Left ventricle myocardium inferior (tissue), 1 donor: Measurements from ENCODE around the gene BBS9. TPM values are rescaled to one million over a fixed set of nuclear protein-coding genes. Genes with fewer than 3 reads are reported as not detected.

ENCODE experiments used
- DNase-seq: peaks from one replicate; pipeline ENCODE4 v3.0.0-alpha.2; 2020
- H3K27ac ChIP-seq: fragments of 200-600 bp; replicated peaks from 2 replicates; pipeline ENCODE4 v1.8.0; 2021
- H3K27me3 ChIP-seq: fragments of 200-600 bp; 2 replicates; pipeline ENCODE4 v1.8.0; 2021; ENCODE audit warnings: low read depth
- H3K36me3 ChIP-seq: fragments of 200-600 bp; 2 replicates; pipeline ENCODE4 v1.8.0; 2021
- H3K4me1 ChIP-seq: fragments of 200-600 bp; 2 replicates; pipeline ENCODE4 v1.8.0; 2021
- H3K4me3 ChIP-seq: fragments of 200-600 bp; 2 replicates; pipeline ENCODE4 v1.8.0; 2021; ENCODE audit warnings: mild to moderate bottlenecking, moderate library complexity
- H3K9me3 ChIP-seq: fragments of 200-600 bp; replicated peaks from 2 replicates; pipeline ENCODE4 v1.8.0; 2021
- CTCF ChIP-seq: fragments of 200-600 bp; IDR thresholded peaks from 2 replicates; pipeline ENCODE4 v1.8.0; 2021; ENCODE audit warnings: antibody characterized with exemption, mild to moderate bottlenecking, borderline replicate concordance
- intact Hi-C: fragments of 100-400 bp; cut with micrococcal nuclease; formaldehyde crosslinking; loops from one replicate; pipeline ENCODE4 v1.11.0; 2022
- total RNA-seq: library from RNA; stranded (reverse); fragmentation: NEBNext Ultra II Directional; extraction: Animal tissue kit (Norgen Biotek cat#: 25700); gene quantifications from one replicate; pipeline ENCODE4 v1.2.1, GENCODE V29; 2021
- donor health status: DM: no; HTN: yes; CAD: no; lungs with severe emphysema.

Gene BBS9
- total RNA-seq, 1 donor from 2014 or later = 13.7 TPM

- Histone ChIP-seq H3K4me3 (no peak overlapping the region), H3K4me1 (no peaks in the 10 kb centered on the region), H3K36me3 (peaks cover 6% of the 10 kb centered on the region), H3K9me3 (no peaks in the 10 kb centered on the region), H3K27ac (no peak overlapping the region), H3K27me3 (no peaks in the 10 kb centered on the region)
- DNase-seq = no peak
- intact Hi-C loops = no loop called here
- TF ChIP-seq CTCF = no peak
Measured at GRCh38 chr7:33601884-33602283, 472.5 kb downstream of the BBS9 start.

- Histone ChIP-seq H3K27me3 (no peaks in the 10 kb centered on the region), H3K27ac (no peak overlapping the region), H3K4me3 (no peak overlapping the region), H3K9me3 (peaks cover 4% of the 10 kb centered on the region), H3K4me1 (no peaks in the 10 kb centered on the region), H3K36me3 (peaks cover 7% of the 10 kb centered on the region)
- no peak for DNase-seq
- no peak for TF ChIP-seq CTCF
- intact Hi-C loops = no loop called here
Measured at GRCh38 chr7:33604056-33604455, 474.7 kb downstream of the BBS9 start.

- no peak for TF ChIP-seq CTCF
- Histone ChIP-seq H3K9me3 (peaks cover 4% of the 10 kb centered on the region), H3K36me3 (peaks cover 7% of the 10 kb centered on the region), H3K4me1 (peaks cover 5% of the 10 kb centered on the region), H3K27ac (no peak overlapping the region), H3K4me3 (no peak overlapping the region), H3K27me3 (no peaks in the 10 kb centered on the region)
- intact Hi-C loops = no loop called here
- no peak for DNase-seq
Measured at GRCh38 chr7:33610918-33611317, 481.6 kb downstream of the BBS9 start.

GRCh38 chr7:33612442-33612841 is 483.1 kb downstream of the BBS9 start:
- Histone ChIP-seq H3K27me3 (no peaks in the 10 kb centered on the region), H3K4me1 (peaks cover 5% of the 10 kb centered on the region), H3K4me3 (no peak overlapping the region), H3K9me3 (peaks cover 4% of the 10 kb centered on the region), H3K27ac (no peak overlapping the region), H3K36me3 (no peaks in the 10 kb centered on the region)
- intact Hi-C loops = no loop called here
- DNase-seq = no peak
- no peak for TF ChIP-seq CTCF

GRCh38 chr7:33614357-33615117 is 485.2 kb downstream of the BBS9 start:
- no peak overlapping the region for H3K27ac ChIP-seq
- no peak for TF ChIP-seq CTCF
- no peak overlapping the region for H3K4me3 ChIP-seq
- H3K27me3 ChIP-seq = no peaks in the 10 kb centered on the region
- no peaks in the 10 kb centered on the region for H3K36me3 ChIP-seq
- H3K9me3 ChIP-seq = no peaks in the 10 kb centered on the region
- H3K4me1 ChIP-seq = peaks cover 5% of the 10 kb centered on the region
- DNase-seq = no peak
- intact Hi-C loops = no loop called here
